HG02973 (cell line): ENCODE measurements around the gene PLEKHO2.
A peak's percentile ranks its signal among the peaks of the same experiment; 100 is the strongest.

Source experiments
- ATAC-seq: cut with Tn5 transposase; IDR thresholded peaks from one replicate; pipeline ENCODE4 v1.9.1; 2021; ENCODE audit warnings: moderate library complexity; ENCODE audit not compliant: unreplicated experiment

Gene PLEKHO2

DNA sequence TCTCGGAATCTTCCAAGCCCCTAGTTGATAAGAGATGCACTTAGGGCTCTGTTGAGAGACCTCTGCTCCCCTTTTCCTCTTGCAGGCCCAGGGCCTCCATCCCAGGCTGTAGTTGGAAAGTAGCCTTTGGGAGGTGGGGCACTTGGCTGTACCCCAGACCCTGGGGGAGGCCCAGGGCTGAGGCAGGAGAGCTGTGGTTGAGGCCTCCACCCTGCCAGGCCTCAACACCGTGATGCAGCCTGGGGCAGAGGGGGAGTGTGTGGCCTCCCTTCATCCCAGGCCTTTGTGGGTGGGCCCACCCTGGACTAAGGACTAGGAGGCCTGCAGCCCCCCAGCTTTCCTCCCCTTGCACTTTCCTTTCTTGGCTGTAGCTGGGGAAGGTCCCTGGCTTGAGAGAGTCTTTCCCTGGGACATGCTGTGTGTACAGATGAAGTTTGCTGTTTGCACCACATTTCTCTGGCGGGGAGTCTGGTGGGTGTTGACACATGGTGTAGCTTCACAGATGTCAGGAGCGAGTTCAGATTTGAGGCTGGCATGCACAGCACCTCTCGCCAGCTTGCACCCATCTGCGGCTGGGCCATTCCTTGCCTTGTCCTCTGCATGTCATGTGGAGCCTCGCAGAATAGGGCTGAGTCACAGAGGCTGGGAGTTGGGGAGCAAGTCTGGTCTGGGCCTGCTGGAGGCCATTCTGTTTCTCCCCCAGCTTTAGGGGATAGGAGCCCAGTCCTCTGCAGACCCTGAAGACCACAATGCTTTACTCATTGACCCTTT lies 13.7 kb downstream of the PLEKHO2 start:
- no peak for ATAC-seq

DNA sequence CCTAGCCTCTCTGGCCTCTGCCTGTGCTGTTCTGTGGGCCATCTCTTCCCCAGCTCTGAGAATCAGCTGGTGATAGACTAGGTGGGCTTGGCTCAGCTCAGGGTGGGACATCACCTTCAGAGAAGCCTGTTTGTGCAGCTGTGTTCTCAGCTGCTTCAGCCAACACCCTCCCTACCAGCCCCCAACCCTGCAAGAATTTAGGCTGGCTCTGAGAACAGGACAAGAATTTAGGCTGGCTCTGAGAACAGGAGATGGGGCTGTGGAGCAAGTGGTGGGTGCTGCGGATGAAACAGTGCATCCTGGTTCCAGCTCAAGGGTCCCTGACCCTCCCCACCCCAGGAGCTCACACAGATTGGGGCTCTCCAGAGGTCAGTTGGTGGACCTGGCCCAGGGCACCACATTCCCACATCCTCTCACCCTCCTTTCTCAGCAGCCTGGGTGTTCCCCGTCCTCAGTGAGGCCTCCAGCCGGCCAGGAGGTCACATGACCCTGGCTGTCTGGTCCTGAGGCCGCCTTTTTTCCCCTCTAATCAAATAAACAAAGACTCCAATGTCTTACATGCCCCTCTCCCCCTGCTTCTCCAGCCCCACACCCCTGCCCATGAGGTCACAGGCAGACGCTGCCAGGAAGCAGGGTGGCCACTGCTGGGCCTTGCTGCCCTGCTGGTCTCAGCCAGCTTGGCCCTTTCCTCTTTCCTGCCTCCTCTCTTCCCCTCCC lies 14.9 kb downstream of the PLEKHO2 start:
- ATAC-seq: no peak

DNA sequence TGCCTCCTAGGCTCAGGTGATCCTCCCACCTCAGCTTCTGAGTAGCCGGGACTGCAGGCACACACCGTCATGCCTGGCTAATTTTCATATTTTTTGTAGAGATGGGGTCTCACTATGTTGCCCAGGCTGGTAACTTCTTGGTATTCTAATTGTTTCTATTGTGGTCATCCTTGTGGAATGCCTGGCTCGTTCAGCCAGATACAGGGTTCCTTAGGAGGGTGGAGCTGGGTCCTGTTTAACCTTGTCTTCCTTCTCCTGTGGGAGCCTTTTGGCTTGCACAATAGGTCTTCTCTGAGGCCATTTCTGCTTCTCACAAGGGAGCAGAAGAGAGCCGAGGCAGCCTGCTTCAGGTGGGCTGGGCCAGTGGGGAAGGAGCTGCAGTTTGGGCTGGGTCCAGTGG lies 15.7 kb downstream of the PLEKHO2 start:
- no peak for ATAC-seq

DNA sequence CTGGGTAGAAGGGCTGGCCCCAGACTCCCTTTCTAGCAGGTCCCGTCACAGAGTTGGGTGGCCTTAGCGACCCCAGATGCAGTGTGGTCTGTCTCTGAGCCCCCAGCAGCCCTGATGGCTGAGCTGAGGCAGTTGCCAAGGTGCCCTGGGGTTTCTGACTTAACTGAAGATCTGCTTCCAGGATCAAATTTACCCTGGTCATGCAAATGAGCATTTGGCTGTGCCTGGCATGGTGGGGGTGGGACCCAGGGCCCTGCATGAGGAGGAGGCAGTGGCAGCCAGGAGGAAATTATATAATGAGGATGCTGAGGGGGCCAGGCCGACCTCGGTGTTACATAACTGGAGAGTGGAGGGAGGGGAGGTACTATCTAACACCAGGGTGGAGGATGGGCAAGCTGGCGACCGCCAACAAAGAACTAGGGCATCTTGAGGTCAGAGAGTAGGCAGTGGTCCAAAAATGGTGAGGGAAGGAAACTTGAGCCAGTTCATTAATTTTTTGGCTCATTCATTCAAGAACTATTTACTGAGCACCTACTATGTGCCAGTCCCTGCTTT lies 16.4 kb downstream of the PLEKHO2 start:
- ATAC-seq: no peak

DNA sequence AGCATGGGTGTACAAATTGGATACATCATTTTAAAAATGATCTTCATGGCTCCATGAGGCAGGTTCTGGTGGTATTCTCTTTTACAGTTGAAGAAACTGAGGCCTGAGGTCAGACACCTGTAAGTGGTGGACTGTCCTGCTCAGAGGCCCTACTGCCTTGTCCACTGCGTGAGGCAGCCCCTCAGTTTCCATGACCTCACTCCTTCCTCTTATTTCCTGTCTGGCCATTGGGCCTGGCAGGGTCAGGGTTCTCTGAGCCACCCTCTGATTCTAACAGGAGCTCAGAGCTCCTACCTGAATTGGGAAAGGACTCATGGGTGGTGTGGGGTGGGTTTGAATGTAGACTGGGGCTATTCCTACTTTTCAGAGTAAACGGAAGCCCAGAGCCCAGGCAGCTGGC lies 17.5 kb downstream of the PLEKHO2 start:
- ATAC-seq: no peak

DNA sequence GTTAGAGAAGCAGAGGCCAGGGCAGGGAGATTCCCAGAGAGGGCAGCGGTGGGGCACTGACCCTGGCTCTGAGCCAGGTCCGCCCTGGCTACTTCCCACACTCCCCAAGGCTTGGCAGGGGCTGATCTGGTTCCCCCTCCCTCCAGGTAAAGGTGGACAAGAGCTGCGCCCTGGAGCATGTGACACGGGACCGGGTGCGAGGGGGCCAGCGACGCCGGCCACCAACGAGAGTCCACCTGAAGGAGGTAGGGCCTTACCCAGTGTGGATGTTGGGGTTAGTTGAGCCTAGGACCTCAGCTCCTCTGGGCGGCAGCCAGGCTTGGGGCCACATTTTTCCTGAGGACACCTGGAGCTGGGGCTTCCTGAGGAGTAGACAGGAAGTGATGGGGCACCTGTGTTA lies 19.6 kb downstream of the PLEKHO2 start:
- no peak for ATAC-seq

DNA sequence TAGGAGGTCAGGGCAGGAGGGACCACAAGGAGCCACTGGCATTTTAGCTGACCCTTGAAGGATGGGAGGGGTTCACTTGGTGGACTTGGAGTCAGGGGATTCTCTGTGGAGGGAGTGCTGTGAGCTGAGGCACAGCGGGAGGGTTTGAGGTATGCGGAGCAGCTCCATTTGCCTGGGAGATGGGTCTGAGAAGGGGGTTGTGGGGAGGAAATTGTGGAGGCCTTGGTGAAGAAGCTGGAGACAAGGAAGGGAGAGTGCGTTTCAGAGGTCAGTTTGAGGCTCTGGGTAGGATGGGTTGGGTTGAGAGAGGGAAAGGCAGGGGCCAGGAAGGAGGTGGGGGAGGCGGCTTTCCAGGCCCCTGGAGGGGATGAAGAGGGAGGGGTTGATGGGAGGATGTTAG lies 20.2 kb downstream of the PLEKHO2 start:
- ATAC-seq: no peak

DNA sequence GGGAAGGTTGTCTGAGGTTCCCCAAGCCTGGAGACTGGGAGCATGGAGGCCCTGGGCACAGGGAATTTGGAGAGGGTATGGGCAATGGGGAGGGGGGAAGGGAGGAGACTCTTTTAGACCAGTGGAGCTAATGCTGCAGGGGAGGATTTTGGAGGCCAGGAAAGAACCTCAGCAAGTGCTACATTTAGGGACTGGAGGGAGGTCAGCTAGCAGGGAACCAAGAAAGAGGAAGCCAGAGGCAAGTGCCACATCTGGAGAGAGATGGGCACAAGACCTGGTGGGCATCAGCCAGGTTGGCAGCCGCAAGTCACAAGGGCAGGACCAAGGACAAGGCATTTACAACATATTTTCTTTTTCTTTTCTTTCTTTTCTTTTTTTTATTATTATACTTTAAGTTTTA lies 20.7 kb downstream of the PLEKHO2 start:
- no peak for ATAC-seq

DNA sequence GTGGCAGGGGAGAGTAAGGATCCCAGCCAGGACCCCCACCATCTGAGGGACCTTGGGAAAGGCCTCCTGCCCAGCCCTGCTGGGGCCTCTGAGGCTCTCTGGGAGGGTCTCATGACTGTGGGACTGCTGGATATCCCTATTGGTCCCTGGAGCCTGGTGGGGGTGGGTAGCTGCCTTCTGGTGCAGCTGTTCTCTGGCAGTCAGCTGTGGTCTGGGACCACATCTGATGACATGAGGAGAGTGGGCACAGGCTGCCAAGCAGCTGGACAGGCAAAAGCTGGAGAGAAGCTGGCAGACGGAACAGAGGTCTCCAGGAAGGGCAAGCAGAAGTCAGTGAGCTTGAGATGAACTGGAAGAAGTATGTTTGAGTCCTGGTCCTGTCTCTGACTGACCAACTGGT lies 22.4 kb downstream of the PLEKHO2 start:
- ATAC-seq: no peak

DNA sequence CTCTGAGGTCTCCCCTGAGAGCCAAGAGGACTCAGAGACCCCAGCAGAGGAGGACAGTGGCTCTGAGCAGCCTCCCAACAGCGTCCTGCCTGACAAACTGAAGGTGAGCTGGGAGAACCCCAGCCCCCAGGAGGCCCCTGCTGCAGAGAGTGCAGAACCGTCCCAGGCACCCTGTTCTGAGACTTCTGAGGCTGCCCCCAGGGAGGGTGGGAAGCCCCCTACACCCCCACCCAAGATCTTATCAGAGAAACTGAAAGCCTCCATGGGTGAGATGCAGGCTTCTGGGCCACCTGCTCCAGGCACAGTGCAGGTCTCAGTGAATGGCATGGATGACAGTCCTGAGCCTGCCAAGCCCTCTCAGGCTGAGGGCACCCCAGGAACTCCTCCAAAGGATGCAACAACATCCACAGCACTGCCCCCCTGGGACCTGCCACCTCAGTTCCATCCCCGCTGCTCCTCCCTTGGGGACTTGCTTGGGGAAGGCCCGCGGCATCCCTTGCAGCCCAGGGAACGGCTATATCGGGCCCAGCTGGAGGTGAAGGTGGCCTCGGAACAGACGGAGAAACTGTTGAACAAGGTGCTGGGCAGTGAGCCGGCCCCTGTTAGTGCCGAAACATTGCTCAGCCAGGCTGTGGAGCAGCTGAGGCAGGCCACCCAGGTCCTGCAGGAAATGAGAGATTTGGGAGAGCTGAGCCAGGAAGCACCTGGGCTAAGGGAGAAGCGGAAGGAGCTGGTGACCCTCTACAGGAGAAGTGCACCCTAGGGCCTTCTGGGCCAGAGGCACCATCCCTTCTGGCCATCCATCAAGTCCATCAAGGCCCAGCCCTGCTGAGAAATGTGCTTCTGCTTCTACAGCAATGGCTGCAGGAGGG lies 23.6 kb downstream of the PLEKHO2 start:
- ATAC-seq: no peak

DNA sequence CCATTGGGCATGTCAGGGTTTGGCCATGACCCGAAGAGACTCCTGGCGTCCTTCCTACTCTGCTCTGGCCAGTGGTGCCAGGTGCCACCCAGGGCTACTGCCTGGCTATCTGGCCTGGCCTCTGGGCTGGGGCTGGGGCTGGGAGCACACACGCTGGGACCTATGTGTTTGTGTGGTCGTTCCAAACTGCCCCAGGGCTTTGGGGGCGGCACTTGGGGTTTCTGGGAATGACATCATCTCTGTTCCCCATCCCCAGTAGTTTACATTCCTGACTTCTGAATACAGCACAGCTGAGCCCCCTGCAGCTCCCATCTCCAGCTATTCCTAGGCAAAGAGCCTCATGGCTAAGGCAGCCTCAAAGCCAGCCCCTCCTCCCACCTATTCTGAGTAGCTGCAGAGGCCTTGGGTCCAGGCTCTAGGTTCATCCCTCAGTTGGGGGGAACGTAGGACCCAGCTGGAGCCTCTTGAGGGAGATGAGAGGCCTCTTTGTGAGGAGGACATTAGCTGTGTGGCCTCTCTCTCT lies 24.3 kb downstream of the PLEKHO2 start:
- no peak for ATAC-seq

DNA sequence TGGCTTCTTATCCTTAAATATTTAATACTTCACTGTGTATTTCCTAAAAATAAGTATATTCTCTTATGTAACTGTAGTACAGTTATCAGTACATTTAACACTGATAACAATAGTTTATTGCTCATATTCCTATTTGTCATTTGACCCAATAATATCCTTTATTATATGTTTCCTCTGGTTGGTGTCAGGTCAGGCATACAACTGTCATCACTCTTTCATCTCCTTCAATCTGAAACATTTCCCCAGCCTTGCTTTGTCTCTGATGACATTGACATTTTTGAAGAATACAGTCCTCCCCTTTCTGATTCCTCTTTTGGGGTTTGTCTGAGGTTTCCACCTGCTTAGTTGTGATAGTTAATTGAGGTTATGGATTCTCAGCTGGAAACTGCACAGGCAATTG lies 27.8 kb downstream of the PLEKHO2 start:
- no peak for ATAC-seq

DNA sequence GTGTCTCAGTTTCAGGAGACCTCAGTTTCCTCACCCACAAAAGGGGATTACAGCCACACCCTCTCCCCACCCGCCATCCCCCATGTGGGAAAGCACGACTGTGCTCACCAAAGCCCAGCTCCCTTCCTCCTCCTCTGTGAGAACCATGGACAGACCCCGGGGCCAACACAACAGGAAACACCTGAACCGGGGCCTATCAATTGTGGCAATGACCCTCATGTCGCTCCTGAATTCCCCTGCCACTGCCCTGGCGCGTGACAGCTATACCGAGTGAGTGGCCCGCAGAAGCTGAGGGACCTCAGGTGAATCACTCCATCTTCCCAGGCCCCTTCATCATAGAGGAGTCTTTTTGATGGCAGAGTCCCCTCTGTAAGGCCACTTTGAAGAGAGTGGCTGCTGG lies 28.6 kb downstream of the PLEKHO2 start:
- ATAC-seq: no peak

DNA sequence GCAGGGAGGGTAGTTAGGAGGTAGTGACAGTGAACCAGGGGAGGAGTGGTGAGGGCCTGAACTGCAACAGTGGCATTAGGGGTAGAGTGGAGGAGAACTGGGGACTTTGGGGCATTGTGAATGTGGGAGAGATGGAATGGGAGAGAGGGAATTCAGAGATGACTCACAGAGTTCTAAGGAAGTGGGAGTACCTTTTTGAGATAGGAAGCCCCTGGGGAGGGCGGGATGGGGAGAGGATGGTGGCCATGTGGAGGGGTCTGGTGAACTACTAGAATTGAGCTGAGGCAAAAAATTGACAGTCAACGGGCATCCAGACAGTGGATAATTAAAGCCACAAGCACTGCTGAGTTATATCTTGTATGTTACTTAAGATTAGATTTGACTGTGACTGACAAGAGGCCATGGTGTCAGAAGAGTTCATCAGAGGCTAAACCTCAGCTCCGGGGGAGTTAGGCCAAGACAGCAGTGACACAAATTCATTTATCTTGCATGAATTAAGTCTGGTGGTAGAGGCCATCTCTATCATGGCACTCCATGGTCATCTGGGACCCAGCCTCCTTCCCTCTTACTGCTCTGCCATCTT lies 34.0 kb downstream of the PLEKHO2 start:
- ATAC-seq: no peak

DNA sequence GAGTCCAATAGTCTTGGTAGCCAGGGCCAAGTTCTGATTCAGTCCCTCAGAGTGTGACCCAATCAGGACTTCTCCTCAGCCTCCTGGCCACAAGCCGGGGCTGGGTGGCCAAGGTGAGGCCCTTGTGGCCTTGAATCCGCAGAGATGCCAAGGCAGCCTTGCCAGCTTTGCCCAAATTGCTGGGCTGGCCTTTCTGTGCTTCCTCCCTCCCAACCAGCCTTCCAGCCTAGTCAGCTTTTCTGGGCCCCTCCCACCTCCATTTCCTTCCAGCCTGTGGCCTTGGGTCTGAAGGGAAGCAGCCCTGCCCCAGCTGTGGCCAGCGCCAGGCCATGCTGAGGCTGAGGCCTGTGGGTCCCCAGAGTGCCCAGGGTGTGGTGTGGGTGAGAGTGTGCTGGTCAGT lies 35.7 kb downstream of the PLEKHO2 start:
- no peak for ATAC-seq

DNA sequence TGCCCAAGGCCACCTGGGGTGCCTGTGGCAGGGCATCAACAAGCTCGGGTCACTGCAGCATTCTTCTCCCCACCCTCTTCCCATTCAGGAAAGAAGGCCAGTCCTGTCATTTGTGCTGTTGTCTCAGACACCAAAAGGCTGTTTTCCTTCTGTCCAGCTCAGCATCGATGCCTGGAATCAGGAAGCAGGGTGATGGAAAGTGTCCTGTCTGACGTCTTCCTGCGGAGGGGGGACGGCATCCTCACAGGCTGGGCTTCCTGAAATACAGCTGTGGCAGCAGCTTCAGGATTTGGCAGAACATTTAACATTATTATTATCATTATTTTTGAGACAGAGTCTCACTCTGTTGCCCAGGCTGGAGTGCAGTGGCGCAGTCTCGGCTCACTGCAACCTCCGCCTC lies 37.0 kb downstream of the PLEKHO2 start:
- ATAC-seq: no peak

DNA sequence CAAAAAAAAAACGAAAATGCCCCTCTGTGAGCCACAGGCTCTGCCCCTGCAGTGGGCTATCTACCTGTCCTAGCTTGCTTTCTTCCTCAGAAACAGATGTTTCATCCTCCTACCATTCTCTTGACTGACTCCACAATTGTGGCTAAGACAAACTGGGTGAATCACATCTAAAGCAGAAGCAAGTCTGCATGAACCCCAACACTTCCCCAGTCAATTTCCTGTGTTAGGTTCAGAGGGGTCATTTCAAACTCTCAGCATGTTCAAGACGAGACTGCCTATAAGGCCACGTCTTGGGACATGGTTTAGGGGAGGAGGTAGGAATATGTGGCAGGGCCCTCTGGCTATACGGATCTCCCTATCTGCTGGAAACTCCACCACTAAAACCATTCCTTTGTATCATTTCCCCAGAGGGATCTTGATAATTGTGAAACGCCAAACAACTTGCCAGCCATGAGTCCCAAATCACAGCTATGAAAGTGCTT lies 41.4 kb downstream of the PLEKHO2 start:
- ATAC-seq: no peak

DNA sequence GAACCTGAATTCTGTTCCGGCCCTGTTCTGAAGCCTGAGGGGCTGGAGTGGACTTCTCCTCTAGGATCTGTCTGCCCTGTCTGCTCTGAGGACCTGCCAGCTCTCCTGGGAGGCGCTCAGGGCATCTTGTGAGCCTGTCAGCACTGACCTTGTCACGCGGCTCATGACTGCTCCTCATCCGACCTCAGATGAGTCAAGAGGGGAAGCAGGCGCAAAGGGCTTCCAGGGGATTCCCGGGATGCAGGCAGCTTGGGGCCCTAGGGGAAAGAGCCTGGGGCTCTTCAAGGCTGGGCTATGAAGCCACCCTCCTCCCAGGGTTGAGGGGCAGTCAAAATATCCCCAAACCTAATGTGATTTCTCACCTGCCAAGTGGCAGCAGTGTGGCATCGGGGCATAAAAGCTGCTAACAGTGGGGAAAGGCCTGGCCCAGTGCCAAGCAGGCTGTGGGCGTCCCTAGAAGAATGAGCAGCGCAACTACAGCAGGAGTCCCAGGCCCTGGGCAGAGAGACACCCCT lies 42.3 kb downstream of the PLEKHO2 start:
- ATAC-seq: peak; percentile 64

DNA sequence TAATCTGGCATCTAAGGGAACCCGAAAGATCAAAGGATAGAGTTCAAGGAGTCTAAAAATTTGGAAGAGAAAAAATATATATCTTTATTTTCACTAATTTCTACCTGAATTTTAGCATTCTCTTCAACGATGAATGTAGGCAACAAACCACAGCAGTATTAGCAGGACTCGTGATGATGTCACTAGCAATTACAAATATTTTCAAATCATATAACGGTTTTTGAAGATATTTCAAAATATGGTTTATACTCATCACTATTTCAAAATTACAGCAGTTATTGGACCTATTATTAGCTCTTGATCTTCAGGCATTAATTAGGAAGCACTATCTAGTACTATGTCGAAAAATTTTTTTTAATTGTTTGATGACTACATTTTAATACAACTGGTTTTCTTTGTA lies 43.0 kb downstream of the PLEKHO2 start:
- no peak for ATAC-seq

DNA sequence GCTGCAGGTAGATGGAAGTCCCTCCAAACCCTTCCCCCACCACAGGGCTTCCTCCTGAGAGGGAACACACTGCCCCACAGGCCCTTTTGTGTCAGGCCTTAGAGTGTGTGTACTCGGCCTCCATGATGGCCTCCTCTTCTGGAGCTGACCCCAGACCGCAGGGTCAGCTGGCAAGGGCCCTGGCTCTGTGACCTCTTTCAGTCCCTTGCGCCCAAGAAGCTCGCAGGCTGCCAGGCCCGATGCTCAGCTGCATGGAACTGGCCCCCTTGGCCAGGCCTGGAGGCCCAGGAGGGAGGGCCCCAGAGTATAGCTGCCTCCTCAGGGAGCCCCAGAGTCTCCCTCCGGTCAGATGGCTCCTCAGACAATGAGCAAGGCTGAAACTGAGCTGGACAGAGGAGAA lies 46.6 kb downstream of the PLEKHO2 start:
- no peak for ATAC-seq
